Liver (tissue), 3 donors: ENCODE results near the gene GATC.

ENCODE experiments used
- EGR1 ChIP-seq, 2 donors: IDR thresholded peaks; 2 replicates each; pipeline ENCODE4 v1.6.1; 2016 to 2018; ENCODE audit warnings: antibody characterized with exemption in 2 of 2, low read depth in 2 of 2
- FOXA1 ChIP-seq: IDR thresholded peaks from 2 replicates; pipeline ENCODE4 v1.6.1; 2016; ENCODE audit warnings: antibody characterized with exemption
- RAD21 ChIP-seq, 2 donors: IDR thresholded peaks; 2 replicates each; pipeline ENCODE4 v1.6.1; 2016; ENCODE audit warnings: antibody characterized with exemption in 2 of 2, mild to moderate bottlenecking in 2 of 2
- RXRA ChIP-seq, 2 donors: IDR thresholded peaks; 2 replicates each; pipeline ENCODE4 v1.6.1; 2017 to 2018; ENCODE audit warnings: antibody characterized with exemption in 2 of 2, mild to moderate bottlenecking in 1 of 2
- SP1 ChIP-seq: IDR thresholded peaks from 2 replicates; pipeline ENCODE4 v1.6.1; 2018; ENCODE audit warnings: antibody characterized with exemption, mild to moderate bottlenecking
- TAF1 ChIP-seq: conservative IDR thresholded peaks from 2 replicates; pipeline ENCODE4 v1.6.1; 2016; ENCODE audit warnings: antibody characterized with exemption, mild to moderate bottlenecking
- YY1 ChIP-seq: IDR thresholded peaks from 2 replicates; pipeline ENCODE4 v1.6.1; 2016; ENCODE audit warnings: antibody characterized with exemption, mild to moderate bottlenecking
- TF ChIP-seq, protein P1 (sequence below): fragments of 150-350 bp; IDR thresholded peaks from 2 replicates; pipeline ENCODE4 v1.5.1; 2017; ENCODE audit warnings: improper control_type of control experiment, low read depth, low read length; ENCODE audit not compliant: missing input control
- donor health status: healthy.
- donor health status: healthy.

DNA sequence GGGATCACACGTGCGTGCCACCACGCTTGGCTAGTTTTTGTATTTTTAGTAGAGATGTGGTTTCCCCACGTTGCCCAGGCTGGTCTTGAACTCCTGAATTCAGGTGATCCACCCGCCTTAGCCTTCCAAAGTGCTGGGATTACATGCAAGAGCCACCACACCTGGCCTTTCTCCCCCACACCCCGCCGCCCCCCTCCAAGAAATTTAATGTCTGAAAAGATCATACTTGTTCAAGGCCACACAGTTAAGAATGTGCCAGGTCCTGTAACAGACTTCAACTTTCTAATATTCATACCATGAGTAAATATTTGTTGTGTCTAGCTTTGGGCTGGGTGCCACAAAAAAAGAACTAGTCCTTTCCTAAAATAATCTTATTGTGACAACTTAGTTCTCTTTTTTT, 9.1 kb downstream of the GATC start:
- TF ChIP-seq, protein P1, sequence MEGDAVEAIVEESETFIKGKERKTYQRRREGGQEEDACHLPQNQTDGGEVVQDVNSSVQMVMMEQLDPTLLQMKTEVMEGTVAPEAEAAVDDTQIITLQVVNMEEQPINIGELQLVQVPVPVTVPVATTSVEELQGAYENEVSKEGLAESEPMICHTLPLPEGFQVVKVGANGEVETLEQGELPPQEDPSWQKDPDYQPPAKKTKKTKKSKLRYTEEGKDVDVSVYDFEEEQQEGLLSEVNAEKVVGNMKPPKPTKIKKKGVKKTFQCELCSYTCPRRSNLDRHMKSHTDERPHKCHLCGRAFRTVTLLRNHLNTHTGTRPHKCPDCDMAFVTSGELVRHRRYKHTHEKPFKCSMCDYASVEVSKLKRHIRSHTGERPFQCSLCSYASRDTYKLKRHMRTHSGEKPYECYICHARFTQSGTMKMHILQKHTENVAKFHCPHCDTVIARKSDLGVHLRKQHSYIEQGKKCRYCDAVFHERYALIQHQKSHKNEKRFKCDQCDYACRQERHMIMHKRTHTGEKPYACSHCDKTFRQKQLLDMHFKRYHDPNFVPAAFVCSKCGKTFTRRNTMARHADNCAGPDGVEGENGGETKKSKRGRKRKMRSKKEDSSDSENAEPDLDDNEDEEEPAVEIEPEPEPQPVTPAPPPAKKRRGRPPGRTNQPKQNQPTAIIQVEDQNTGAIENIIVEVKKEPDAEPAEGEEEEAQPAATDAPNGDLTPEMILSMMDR, result no peak
- TF ChIP-seq FOXA1 (no peak), SP1 (no peak), EGR1 (IDR thresholded peaks at IDR 0.05; ENCODE audit: low read depth in 2 of 2) (no peak), RAD21 (IDR thresholded peaks at IDR 0.05) (no peak), RXRA (IDR thresholded peaks at IDR 0.05) (no peak), YY1 (no peak), TAF1 (no peak)
